ENCODE data around the gene OR51B2.
"Not testable (repeated sequence)": the region's sequence is repeated elsewhere in the genome, so short reads cannot be mapped to it uniquely, and the experiment has no call there.

The OR51B2 gene

GRCh38 chr11:5339771-5340322, 15.8 kb upstream of the OR51B2 start:
- no peak overlapping the region for H3K27ac ChIP-seq
- TF ChIP-seq CTCF (conservative IDR thresholded peaks at IDR 0.05): no peak

- not testable (repeated sequence) for H3K27ac ChIP-seq
Measured at GRCh38 chr11:5337253-5337652, 13.2 kb upstream of the OR51B2 start.

GRCh38 chr11:5336331-5336730, 12.2 kb upstream of the OR51B2 start:
- TF ChIP-seq CTCF (conservative IDR thresholded peaks at IDR 0.05): no peak
- no peak overlapping the region for H3K27ac ChIP-seq

- no peak for TF ChIP-seq CTCF (conservative IDR thresholded peaks at IDR 0.05)
- no peak overlapping the region for H3K27ac ChIP-seq
Measured at GRCh38 chr11:5335170-5335569, 11.1 kb upstream of the OR51B2 start.

GRCh38 chr11:5317292-5317691, 6.8 kb downstream of the OR51B2 start:
- no peak overlapping the region for H3K27ac ChIP-seq
- no peak for TF ChIP-seq CTCF (conservative IDR thresholded peaks at IDR 0.05)

GRCh38 chr11:5313326-5314023, 10.6 kb downstream of the OR51B2 start:
- H3K27ac ChIP-seq: not testable (repeated sequence)

- no peak overlapping the region for H3K27ac ChIP-seq
- TF ChIP-seq CTCF (conservative IDR thresholded peaks at IDR 0.05): no peak
Measured at GRCh38 chr11:5310423-5310822, 13.7 kb downstream of the OR51B2 start.

GRCh38 chr11:5307256-5308019, 16.7 kb downstream of the OR51B2 start:
- TF ChIP-seq CTCF (conservative IDR thresholded peaks at IDR 0.05): no peak
- no peak overlapping the region for H3K27ac ChIP-seq

Data from VCaP (cell line).